Measurements from ENCODE around the gene SLC7A1. TPM values are rescaled to one million over a fixed set of nuclear protein-coding genes. Genes with fewer than 3 reads are reported as not detected.

The SLC7A1 gene
- total and polyA plus RNA-seq, 2 experiments from 2014 or later: 23.0 to 74.7 TPM

GRCh38 chr13:29507356-29507755 lies 88.1 kb downstream of the SLC7A1 start:
- peaks cover 39% of the 10 kb centered on the region for H3K27me3 Mint-ChIP-seq (ENCODE audit: insufficient read depth, low read depth, poor library complexity)
- no peak for TF ChIP-seq STAT1 (IDR thresholded peaks at IDR 0.05; ENCODE audit: unreplicated experiment)
- TF ChIP-seq ZNF331 (CRISPR knock-in tag; IDR thresholded peaks at IDR 0.05; ENCODE audit: low read depth): no peak
- no peak for TF ChIP-seq NANOG (IDR thresholded peaks at IDR 0.05; ENCODE audit: borderline replicate concordance)
- TF ChIP-seq JUNB (IDR thresholded peaks at IDR 0.05; ENCODE audit: unreplicated experiment): no peak
- no peak for TF ChIP-seq ETS1 (IDR thresholded peaks at IDR 0.05)
- TF ChIP-seq EZH2phosphoT487 (IDR thresholded peaks at IDR 0.05; ENCODE audit: unreplicated experiment): no peak
- TF ChIP-seq ZNF114 (CRISPR knock-in tag; IDR thresholded peaks at IDR 0.05): no peak
- no peak for TF ChIP-seq EZH2 (IDR thresholded peaks at IDR 0.05; ENCODE audit: low read depth, unreplicated experiment)
- no peak for TF ChIP-seq CREB1 (CRISPR knock-in tag; IDR thresholded peaks at IDR 0.05; ENCODE audit: low read depth)
- TF ChIP-seq, protein P1, sequence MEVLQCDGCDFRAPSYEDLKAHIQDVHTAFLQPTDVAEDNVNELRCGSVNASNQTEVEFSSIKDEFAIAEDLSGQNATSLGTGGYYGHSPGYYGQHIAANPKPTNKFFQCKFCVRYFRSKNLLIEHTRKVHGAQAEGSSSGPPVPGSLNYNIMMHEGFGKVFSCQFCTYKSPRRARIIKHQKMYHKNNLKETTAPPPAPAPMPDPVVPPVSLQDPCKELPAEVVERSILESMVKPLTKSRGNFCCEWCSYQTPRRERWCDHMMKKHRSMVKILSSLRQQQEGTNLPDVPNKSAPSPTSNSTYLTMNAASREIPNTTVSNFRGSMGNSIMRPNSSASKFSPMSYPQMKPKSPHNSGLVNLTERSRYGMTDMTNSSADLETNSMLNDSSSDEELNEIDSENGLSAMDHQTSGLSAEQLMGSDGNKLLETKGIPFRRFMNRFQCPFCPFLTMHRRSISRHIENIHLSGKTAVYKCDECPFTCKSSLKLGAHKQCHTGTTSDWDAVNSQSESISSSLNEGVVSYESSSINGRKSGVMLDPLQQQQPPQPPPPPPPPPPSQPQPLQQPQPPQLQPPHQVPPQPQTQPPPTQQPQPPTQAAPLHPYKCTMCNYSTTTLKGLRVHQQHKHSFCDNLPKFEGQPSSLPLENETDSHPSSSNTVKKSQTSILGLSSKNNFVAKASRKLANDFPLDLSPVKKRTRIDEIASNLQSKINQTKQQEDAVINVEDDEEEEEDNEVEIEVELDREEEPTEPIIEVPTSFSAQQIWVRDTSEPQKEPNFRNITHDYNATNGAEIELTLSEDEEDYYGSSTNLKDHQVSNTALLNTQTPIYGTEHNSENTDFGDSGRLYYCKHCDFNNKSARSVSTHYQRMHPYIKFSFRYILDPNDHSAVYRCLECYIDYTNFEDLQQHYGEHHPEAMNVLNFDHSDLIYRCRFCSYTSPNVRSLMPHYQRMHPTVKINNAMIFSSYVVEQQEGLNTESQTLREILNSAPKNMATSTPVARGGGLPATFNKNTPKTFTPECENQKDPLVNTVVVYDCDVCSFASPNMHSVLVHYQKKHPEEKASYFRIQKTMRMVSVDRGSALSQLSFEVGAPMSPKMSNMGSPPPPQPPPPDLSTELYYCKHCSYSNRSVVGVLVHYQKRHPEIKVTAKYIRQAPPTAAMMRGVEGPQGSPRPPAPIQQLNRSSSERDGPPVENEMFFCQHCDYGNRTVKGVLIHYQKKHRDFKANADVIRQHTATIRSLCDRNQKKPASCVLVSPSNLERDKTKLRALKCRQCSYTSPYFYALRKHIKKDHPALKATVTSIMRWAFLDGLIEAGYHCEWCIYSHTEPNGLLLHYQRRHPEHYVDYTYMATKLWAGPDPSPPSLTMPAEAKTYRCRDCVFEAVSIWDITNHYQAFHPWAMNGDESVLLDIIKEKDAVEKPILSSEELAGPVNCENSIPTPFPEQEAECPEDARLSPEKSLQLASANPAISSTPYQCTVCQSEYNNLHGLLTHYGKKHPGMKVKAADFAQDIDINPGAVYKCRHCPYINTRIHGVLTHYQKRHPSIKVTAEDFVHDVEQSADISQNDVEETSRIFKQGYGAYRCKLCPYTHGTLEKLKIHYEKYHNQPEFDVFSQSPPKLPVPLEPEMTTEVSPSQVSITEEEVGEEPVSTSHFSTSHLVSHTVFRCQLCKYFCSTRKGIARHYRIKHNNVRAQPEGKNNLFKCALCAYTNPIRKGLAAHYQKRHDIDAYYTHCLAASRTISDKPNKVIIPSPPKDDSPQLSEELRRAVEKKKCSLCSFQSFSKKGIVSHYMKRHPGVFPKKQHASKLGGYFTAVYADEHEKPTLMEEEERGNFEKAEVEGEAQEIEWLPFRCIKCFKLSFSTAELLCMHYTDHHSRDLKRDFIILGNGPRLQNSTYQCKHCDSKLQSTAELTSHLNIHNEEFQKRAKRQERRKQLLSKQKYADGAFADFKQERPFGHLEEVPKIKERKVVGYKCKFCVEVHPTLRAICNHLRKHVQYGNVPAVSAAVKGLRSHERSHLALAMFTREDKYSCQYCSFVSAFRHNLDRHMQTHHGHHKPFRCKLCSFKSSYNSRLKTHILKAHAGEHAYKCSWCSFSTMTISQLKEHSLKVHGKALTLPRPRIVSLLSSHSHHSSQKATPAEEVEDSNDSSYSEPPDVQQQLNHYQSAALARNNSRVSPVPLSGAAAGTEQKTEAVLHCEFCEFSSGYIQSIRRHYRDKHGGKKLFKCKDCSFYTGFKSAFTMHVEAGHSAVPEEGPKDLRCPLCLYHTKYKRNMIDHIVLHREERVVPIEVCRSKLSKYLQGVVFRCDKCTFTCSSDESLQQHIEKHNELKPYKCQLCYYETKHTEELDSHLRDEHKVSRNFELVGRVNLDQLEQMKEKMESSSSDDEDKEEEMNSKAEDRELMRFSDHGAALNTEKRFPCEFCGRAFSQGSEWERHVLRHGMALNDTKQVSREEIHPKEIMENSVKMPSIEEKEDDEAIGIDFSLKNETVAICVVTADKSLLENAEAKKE (CRISPR knock-in tag; IDR thresholded peaks at IDR 0.05): no peak
- TF ChIP-seq, protein P2, sequence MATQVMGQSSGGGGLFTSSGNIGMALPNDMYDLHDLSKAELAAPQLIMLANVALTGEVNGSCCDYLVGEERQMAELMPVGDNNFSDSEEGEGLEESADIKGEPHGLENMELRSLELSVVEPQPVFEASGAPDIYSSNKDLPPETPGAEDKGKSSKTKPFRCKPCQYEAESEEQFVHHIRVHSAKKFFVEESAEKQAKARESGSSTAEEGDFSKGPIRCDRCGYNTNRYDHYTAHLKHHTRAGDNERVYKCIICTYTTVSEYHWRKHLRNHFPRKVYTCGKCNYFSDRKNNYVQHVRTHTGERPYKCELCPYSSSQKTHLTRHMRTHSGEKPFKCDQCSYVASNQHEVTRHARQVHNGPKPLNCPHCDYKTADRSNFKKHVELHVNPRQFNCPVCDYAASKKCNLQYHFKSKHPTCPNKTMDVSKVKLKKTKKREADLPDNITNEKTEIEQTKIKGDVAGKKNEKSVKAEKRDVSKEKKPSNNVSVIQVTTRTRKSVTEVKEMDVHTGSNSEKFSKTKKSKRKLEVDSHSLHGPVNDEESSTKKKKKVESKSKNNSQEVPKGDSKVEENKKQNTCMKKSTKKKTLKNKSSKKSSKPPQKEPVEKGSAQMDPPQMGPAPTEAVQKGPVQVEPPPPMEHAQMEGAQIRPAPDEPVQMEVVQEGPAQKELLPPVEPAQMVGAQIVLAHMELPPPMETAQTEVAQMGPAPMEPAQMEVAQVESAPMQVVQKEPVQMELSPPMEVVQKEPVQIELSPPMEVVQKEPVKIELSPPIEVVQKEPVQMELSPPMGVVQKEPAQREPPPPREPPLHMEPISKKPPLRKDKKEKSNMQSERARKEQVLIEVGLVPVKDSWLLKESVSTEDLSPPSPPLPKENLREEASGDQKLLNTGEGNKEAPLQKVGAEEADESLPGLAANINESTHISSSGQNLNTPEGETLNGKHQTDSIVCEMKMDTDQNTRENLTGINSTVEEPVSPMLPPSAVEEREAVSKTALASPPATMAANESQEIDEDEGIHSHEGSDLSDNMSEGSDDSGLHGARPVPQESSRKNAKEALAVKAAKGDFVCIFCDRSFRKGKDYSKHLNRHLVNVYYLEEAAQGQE (IDR thresholded peaks at IDR 0.05; ENCODE audit: unreplicated experiment): no peak
- no peak for TF ChIP-seq POLR2AphosphoS5 (IDR thresholded peaks at IDR 0.05; ENCODE audit: low read depth)
- TF ChIP-seq, protein P3, sequence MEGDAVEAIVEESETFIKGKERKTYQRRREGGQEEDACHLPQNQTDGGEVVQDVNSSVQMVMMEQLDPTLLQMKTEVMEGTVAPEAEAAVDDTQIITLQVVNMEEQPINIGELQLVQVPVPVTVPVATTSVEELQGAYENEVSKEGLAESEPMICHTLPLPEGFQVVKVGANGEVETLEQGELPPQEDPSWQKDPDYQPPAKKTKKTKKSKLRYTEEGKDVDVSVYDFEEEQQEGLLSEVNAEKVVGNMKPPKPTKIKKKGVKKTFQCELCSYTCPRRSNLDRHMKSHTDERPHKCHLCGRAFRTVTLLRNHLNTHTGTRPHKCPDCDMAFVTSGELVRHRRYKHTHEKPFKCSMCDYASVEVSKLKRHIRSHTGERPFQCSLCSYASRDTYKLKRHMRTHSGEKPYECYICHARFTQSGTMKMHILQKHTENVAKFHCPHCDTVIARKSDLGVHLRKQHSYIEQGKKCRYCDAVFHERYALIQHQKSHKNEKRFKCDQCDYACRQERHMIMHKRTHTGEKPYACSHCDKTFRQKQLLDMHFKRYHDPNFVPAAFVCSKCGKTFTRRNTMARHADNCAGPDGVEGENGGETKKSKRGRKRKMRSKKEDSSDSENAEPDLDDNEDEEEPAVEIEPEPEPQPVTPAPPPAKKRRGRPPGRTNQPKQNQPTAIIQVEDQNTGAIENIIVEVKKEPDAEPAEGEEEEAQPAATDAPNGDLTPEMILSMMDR (conservative IDR thresholded peaks at IDR 0.05; ENCODE audit: low read depth in 2 of 2): no peak
- H3K4me1 Mint-ChIP-seq: peaks cover 4% of the 10 kb centered on the region
- Histone ChIP-seq H3K4me3 (no peak overlapping the region), H3K4me2 (no peak overlapping the region), H2AFZ (no peak overlapping the region), H3K27me3 (ENCODE audit: insufficient read depth) (no peaks in the 10 kb centered on the region), H3K36me3 (ENCODE audit: insufficient read depth) (no peaks in the 10 kb centered on the region), H3K4me1 (ENCODE audit: insufficient read depth) (no peaks in the 10 kb centered on the region), H3K9me2 (ENCODE audit: insufficient read depth) (no peaks in the 10 kb centered on the region), H3K27ac (ENCODE audit: low read depth) (no peak overlapping the region), H3K79me2 (replicated peaks; ENCODE audit: insufficient read depth) (no peaks in the 10 kb centered on the region), H3F3A (replicated peaks; ENCODE audit: low read depth) (no peaks in the 10 kb centered on the region; the same call in 1 of the 2 replicates), H4K20me1 (replicated peaks; ENCODE audit: insufficient read depth) (peaks cover 13% of the 10 kb centered on the region; the same call in 1 of the 2 replicates)
- no peak for ATAC-seq
- no peak overlapping the region for H3K27ac Mint-ChIP-seq
- H3K9me3 Mint-ChIP-seq: no peaks in the 10 kb centered on the region
- DNase-seq (ENCODE audit: low spot score): no peak
- H3K36me3 Mint-ChIP-seq (ENCODE audit: low read depth): peaks cover 19% of the 10 kb centered on the region
- no peak overlapping the region for H3K4me3 Mint-ChIP-seq
